GM19099 (cell line): Measurements from ENCODE around the gene ZRANB3.

ENCODE experiments used
- POLR2A ChIP-seq: IDR thresholded peaks from 3 replicates; pipeline ENCODE4 v1.6.1; 2011; ENCODE audit warnings: low read depth; ENCODE audit not compliant: insufficient read length; ENCODE audit errors: extremely low read depth

The ZRANB3 gene

DNA sequence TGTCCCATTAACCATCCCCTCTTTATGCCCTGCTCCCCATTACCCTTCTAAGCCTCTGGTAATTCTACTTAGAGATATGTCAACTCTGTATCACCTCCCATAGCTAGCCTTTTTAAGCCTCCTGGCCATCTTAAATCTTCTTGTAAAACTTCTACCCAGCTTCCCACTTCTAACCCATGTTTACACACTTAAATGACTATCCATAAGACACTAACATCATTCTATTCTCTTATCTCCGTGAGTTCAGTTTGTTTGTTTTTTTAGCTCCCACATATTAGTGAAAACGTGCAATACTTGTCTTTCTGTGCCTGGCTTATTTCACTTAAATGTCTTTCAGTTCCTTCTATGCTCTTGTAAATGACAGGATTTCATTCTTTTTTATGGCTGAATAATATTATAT lies 436.5 kb downstream of the ZRANB3 start:
- no peak for TF ChIP-seq POLR2A

GRCh38 chr2:135093670-135094330 lies 437.2 kb downstream of the ZRANB3 start:
- no peak for TF ChIP-seq POLR2A

GRCh38 chr2:135093193-135093592 lies 437.8 kb downstream of the ZRANB3 start:
- no peak for TF ChIP-seq POLR2A

DNA sequence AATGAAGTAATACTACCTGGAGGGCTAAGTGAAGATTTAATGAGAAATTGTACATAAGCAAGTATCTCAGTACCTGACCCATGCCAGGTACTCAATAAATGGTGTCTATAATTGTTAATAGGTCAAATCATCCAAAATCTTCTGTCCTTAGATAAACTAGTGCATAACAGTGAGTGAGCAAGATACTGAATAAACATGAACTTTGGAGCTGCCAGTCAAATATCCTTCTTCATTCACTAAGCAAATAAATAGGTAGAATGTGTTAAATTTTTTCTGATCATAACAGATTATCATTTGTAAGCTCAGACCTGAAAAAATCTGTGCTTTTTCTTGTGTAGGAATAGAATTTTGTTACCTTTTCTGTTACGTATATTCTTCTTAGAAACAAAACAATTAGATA lies 439.3 kb downstream of the ZRANB3 start:
- TF ChIP-seq POLR2A, result no peak
